ENCODE measurements around the gene TP53BP1.

- no peak for TF ChIP-seq CTCF (conservative IDR thresholded peaks at IDR 0.05)
- TF ChIP-seq ZFX (IDR thresholded peaks at IDR 0.05): no peak
Observed at GRCh38 chr15:43446344-43446743, 46.6 kb downstream of the TP53BP1 start.
